D721Med (cell line): ENCODE results near the gene ANO2.

Source experiments
- DNase-seq: peaks from one replicate; pipeline ENCODE4 v3.0.0; 2011; ENCODE audit warnings: low spot score; ENCODE audit not compliant: insufficient read length
- FAIRE-seq: peaks from 2 replicates; lab custom pipeline; 2011; peaks lifted over from hg19 to GRCh38; lab: Jason Lieb, UNC
- TF ChIP-seq, protein P1 (sequence below): IDR thresholded peaks from 2 replicates; pipeline ENCODE4 v1.5.1; 2012; ENCODE audit warnings: mild to moderate bottlenecking, control low read depth; ENCODE audit not compliant: insufficient read depth; ENCODE audit errors: missing control alignments

Gene ANO2

DNA sequence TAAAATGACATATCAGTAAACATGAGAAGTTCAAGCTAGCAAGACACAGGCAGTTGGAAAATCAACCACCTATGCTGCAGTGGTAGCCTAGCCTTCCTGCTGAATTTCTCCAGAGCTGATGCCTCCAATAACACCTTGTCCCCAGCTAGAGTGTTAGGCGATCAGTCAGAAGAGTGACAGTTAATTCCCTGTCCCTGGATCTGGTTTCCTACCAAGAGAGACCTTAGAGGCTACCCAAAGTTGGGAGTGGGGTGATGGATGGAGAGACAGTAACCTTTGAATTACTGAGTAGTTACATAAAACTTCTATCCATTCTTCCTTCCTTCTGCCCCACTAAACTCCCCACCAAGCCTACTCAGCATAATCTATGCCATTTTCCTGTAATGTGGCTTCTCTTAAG is 1.9 kb upstream of the ANO2 start:
- no peak for FAIRE-seq
- TF ChIP-seq, protein P1, sequence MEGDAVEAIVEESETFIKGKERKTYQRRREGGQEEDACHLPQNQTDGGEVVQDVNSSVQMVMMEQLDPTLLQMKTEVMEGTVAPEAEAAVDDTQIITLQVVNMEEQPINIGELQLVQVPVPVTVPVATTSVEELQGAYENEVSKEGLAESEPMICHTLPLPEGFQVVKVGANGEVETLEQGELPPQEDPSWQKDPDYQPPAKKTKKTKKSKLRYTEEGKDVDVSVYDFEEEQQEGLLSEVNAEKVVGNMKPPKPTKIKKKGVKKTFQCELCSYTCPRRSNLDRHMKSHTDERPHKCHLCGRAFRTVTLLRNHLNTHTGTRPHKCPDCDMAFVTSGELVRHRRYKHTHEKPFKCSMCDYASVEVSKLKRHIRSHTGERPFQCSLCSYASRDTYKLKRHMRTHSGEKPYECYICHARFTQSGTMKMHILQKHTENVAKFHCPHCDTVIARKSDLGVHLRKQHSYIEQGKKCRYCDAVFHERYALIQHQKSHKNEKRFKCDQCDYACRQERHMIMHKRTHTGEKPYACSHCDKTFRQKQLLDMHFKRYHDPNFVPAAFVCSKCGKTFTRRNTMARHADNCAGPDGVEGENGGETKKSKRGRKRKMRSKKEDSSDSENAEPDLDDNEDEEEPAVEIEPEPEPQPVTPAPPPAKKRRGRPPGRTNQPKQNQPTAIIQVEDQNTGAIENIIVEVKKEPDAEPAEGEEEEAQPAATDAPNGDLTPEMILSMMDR = no peak

GRCh38 chr12:5946388-5946787 is 1.3 kb upstream of the ANO2 start:
- TF ChIP-seq, protein P1 = no peak
- no peak for DNase-seq
- no peak for FAIRE-seq

More for the DNA sequence above, 1.9 kb upstream of the ANO2 start:
- no peak for DNase-seq

DNA sequence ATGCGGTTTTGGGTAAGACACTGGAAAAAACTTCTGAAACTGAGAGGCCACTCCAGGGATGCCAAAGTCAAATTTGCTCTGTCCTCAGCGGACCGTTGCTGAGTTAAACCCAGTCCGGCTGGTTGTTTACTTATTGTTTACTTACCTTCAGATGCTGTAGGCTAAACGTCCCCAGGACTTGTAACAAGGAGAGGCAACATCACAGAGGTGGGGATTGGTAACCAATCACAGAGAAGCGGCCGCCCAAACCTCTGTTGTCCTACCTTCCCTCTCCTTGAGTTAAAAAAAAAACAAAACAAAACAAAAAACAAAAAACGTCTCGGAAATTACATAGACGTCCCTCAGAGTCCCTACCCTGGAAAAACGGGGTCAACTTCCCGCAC is 380 bp downstream of the ANO2 start:
- FAIRE-seq = no peak
- no peak for DNase-seq
- TF ChIP-seq, protein P1 = no peak

GRCh38 chr12:5944053-5944452 is 1.0 kb downstream of the ANO2 start:
- DNase-seq = no peak
- FAIRE-seq = no peak
- TF ChIP-seq, protein P1 = no peak

DNA sequence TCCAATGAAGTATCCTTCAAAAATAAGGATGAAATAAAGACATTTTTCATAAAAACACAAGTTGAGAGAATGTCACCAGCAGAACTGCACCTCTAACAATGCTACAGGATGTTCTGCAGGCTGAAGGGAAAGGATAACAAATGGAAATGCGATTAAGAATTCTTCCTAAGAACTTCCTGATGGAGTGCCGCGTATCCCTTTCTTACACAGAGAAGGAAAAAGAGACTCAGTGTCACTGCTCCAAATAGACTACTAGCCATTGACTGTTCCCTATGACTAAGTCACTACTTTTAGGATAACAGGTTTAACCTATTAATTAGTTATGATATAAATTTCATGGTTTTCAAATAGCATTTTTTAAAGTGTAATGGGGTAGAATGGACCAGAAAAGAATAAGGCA is 3.2 kb downstream of the ANO2 start:
- TF ChIP-seq, protein P1 = no peak
- FAIRE-seq (no peak), DNase-seq (no peak)

- no peak for FAIRE-seq
- TF ChIP-seq, protein P1 = no peak
- no peak for DNase-seq
Observed at GRCh38 chr12:5927732-5928516, 17.1 kb downstream of the ANO2 start.

DNA sequence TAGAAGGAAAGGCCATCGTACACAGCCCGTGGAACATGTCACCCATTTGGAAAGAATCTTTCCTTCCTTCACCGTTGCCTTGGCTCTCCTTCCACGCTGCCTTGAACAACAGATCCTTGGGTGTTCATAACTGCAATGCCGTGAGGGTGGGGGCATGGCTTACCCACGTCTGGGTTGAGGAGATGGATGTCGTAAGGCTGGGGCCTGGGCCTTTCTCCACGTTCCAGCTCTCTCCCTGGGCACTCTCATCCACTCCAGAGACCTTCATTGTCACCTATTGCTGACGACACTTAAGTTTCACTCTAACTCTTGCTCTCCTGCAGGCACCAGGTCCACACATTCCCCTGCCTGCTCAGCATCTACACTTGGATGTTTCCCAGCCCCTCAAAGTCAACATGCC is 19.4 kb downstream of the ANO2 start:
- DNase-seq (no peak), FAIRE-seq (no peak)
- TF ChIP-seq, protein P1 = no peak
